Peyer's patch (tissue), 4 donors: ENCODE data around the gene MCUB. TPM values are rescaled to one million over a fixed set of nuclear protein-coding genes. Genes with fewer than 3 reads are reported as not detected.
"Not testable (repeated sequence)": the region's sequence is repeated elsewhere in the genome, so short reads cannot be mapped to it uniquely, and the experiment has no call there.

Experiments used
- DNase-seq, 3 donors: peaks; one replicate each; pipeline ENCODE4 v3.0.0-alpha.2; 2017 to 2019
- H3K27ac ChIP-seq, 4 donors: fragments of 200-600 bp; sonication (generic); one replicate each; pipeline ENCODE4 v1.5.1; 2016 to 2019
- H3K27me3 ChIP-seq, 2 donors: fragments of 200-600 bp; sonication (generic); one replicate each; pipeline ENCODE4 v1.5.1; 2019
- H3K36me3 ChIP-seq, 3 donors: fragments of 200-600 bp; sonication (generic); one replicate each; pipeline ENCODE4 v1.5.1; 2016 to 2019
- H3K4me1 ChIP-seq, 4 donors: fragments of 200-600 bp; sonication (generic); one replicate each; pipeline ENCODE4 v1.5.1; 2016 to 2019
- H3K4me3 ChIP-seq, 4 donors: fragments of 200-600 bp; sonication (generic); 1 replicate in 3 of 4; 2 replicates in 1 of 4; pipeline ENCODE4 v1.5.1; 2016 to 2019; ENCODE audit warnings: mild to moderate bottlenecking in 1 of 4
- H3K9me3 ChIP-seq, 4 donors: fragments of 200-600 bp; sonication (generic); one replicate each; pipeline ENCODE4 v1.5.1; 2016 to 2019; ENCODE audit warnings: mild to moderate bottlenecking in 1 of 4
- POLR2A ChIP-seq, 2 donors: fragments of 450-650 bp; IDR thresholded peaks; one replicate each; pipeline ENCODE4 v1.5.1; 2017; ENCODE audit warnings: antibody characterized with exemption in 2 of 2, mild to moderate bottlenecking in 2 of 2, moderate library complexity in 2 of 2
- total RNA-seq, 4 donors: library from RNA; depleted of rRNA; stranded (reverse); fragments of >200 nt; gene quantifications; one replicate each; pipeline ENCODE4 v1.1.0, GENCODE V29; 2016
- TF ChIP-seq, protein P1 (sequence below), 6 experiments: fragments of 450-650 bp in 4 of 6; fragments of 200-600 bp in 2 of 6; sonication (generic) in 1 of 6; IDR thresholded peaks; one replicate each; pipeline ENCODE4 v1.5.1; 2017 to 2019; ENCODE audit warnings: antibody characterized with exemption in 6 of 6, mild to moderate bottlenecking in 3 of 6, moderate library complexity in 1 of 6

Gene MCUB
- total RNA-seq, 4 donors from 2014 or later, result 3.8 to 22.3 (median 5.5) TPM

DNA sequence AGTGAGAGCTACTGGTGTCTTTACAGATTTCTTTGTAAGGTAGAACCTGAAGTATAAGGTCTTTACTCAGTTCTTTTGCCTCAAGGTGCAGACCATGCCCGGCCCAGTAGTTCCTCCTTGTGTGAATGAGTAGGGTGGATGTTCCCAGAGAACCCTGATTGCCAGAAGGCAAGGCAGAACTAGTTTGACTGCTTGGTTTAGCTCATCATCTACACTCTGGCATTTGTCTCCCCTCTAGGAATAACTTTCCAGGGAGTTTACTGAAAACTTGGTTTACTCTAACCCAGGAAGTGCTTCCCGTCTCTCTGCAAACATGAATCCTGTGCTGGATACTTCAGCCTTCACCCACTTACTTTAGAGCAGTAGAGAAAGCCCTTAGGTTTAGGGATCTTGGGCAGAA, 29.1 kb downstream of the MCUB start:
- no peaks in the 10 kb centered on the region for H3K9me3 ChIP-seq
- DNase-seq, result no peak
- H3K27ac ChIP-seq, result no peak overlapping the region
- no peaks in the 10 kb centered on the region for H3K36me3 ChIP-seq
- no peaks in the 10 kb centered on the region for H3K27me3 ChIP-seq
- no peaks in the 10 kb centered on the region for H3K4me1 ChIP-seq
- TF ChIP-seq POLR2A (IDR thresholded peaks at IDR 0.05), result no peak
- TF ChIP-seq, protein P1, sequence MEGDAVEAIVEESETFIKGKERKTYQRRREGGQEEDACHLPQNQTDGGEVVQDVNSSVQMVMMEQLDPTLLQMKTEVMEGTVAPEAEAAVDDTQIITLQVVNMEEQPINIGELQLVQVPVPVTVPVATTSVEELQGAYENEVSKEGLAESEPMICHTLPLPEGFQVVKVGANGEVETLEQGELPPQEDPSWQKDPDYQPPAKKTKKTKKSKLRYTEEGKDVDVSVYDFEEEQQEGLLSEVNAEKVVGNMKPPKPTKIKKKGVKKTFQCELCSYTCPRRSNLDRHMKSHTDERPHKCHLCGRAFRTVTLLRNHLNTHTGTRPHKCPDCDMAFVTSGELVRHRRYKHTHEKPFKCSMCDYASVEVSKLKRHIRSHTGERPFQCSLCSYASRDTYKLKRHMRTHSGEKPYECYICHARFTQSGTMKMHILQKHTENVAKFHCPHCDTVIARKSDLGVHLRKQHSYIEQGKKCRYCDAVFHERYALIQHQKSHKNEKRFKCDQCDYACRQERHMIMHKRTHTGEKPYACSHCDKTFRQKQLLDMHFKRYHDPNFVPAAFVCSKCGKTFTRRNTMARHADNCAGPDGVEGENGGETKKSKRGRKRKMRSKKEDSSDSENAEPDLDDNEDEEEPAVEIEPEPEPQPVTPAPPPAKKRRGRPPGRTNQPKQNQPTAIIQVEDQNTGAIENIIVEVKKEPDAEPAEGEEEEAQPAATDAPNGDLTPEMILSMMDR (IDR thresholded peaks at IDR 0.05), result no peak
- no peak overlapping the region for H3K4me3 ChIP-seq

DNA sequence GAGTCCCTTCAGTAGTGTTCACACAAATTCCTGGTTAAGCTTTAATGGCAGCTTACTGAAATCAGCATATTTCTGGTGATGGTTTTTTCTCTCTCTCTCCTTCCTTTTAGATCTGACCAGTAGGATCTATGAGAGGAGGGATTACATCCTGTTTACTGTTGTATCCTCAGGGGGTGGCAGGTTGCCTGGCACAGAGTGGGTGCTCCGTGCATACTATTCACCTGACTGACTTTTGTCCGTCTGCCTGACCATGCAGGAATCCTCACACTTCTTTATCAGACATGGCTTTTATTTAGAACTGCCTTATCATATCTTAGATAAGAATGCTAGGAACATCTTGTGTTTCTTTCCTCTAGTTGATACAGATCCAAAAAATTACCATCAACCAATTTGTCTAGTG, 29.6 kb downstream of the MCUB start:
- no peaks in the 10 kb centered on the region for H3K36me3 ChIP-seq
- H3K9me3 ChIP-seq, result no peaks in the 10 kb centered on the region
- no peak overlapping the region for H3K4me3 ChIP-seq
- DNase-seq, result no peak
- H3K27ac ChIP-seq, result no peak overlapping the region
- no peaks in the 10 kb centered on the region for H3K27me3 ChIP-seq
- no peak for TF ChIP-seq POLR2A (IDR thresholded peaks at IDR 0.05)
- TF ChIP-seq, protein P1 (IDR thresholded peaks at IDR 0.05), result no peak
- H3K4me1 ChIP-seq, result no peaks in the 10 kb centered on the region

DNA sequence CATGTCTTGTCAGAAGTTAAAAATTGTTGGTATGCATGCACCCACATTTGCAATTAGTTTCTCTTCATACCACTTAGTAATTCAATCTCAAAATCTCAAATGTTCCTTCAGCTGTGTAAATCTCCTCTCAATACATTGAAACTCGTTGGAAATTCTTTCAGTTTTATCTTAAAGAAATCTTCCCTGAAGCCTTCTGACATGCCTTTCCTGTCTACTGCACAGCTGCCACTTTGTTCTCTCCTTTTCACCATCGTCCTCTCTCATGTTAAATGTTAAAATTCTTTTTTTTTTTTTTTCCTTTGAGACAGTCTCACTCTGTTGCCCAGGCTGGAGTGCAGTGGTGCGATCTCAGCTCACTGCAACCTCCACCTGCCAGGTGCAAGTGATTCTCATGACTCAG, 30.9 kb downstream of the MCUB start:
- no peak for DNase-seq
- Histone ChIP-seq H3K4me1 (no peaks in the 10 kb centered on the region), H3K4me3 (no peak overlapping the region), H3K27ac (no peak overlapping the region), H3K36me3 (no peaks in the 10 kb centered on the region), H3K9me3 (no peaks in the 10 kb centered on the region), H3K27me3 (no peaks in the 10 kb centered on the region)
- no peak for TF ChIP-seq POLR2A (IDR thresholded peaks at IDR 0.05)
- TF ChIP-seq, protein P1 (IDR thresholded peaks at IDR 0.05), result no peak

DNA sequence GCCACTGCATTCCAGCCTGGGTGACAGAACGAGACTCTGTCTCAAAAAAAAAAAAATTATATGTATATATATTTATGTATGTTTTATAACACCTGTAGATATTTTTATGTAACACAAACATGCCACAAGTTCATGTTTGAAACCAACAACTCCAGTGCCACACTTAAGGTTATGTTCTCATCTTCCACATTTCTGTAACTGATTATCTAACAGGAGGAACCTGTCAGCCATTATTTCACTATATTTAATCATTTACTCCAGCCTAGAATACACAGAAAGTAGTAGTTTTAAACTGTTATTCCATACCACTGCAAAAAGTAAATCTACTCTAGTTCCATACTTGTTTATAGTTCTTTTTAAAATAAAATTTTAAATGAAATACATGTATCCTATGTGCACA, 32.3 kb downstream of the MCUB start:
- no peaks in the 10 kb centered on the region for H3K4me1 ChIP-seq
- no peak for TF ChIP-seq POLR2A (IDR thresholded peaks at IDR 0.05)
- TF ChIP-seq, protein P1 (IDR thresholded peaks at IDR 0.05), result no peak
- H3K4me3 ChIP-seq, result no peak overlapping the region
- H3K9me3 ChIP-seq, result no peaks in the 10 kb centered on the region
- DNase-seq, result no peak
- H3K27ac ChIP-seq, result no peak overlapping the region
- H3K27me3 ChIP-seq, result no peaks in the 10 kb centered on the region
- no peaks in the 10 kb centered on the region for H3K36me3 ChIP-seq

DNA sequence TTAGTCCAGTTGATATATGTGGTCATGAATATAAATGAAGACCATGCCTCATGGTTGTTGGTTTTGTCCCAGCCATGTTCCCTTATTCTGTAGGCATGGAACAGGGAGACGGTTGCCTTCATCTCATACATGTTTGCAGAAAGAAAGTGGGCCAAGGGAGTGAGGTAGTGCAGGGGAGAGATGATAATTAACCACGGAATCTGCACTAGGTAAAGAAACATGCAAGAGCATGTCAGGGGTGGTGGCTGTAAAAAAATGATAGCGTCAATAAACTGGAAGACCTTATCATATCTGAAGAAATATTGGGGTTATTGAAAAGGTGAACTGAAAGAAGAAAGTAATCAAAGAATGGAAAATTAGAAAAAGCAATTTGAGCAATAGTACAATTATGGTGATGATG, 35.1 kb downstream of the MCUB start:
- DNase-seq, H3K4me3 ChIP-seq, H3K9me3 ChIP-seq, H3K4me1 ChIP-seq, H3K27ac ChIP-seq, H3K36me3 ChIP-seq, H3K27me3 ChIP-seq: not testable (repeated sequence)

DNA sequence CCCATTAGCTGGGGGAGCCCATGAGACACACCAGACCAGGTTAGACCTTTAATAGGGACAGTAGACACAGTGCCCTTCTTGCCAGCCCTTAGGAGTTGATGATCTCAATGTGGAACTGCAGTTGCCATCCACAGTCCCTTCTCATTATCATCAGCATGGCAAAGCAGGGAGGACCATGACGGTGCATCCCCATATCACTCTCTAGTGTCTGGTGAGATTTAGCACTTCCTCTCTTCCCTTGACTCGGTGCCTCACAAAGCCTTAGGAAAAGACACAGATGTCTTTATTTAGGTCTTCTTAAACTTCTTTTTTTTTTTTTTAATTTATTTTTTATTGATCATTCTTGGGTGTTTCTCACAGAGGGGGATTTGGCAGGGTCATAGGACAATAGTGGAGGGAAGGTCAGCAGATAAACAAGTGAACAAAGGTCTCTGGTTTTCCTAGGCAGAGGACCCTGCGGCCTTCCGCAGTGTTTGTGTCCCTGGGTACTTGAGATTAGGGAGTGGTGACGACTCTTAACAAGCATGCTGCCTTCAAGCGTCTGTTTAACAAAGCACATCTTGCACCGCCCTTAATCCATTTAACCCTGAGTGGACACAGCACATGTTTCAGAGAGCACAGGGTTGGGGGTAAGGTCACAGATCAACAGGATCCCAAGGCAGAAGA, 36.5 kb downstream of the MCUB start:
- H3K36me3 ChIP-seq, H3K27ac ChIP-seq, H3K27me3 ChIP-seq, DNase-seq, H3K4me3 ChIP-seq, H3K9me3 ChIP-seq, H3K4me1 ChIP-seq: not testable (repeated sequence)
